DOHH2 (cell line): ENCODE data around the gene SVIL.
"Not testable (repeated sequence)": the region's sequence is repeated elsewhere in the genome, so short reads cannot be mapped to it uniquely, and the experiment has no call there.

Experiments used
- CTCF ChIP-seq: fragments of 200-600 bp; sonication (generic); IDR thresholded peaks from one replicate; pipeline ENCODE4 v1.5.1; 2014; ENCODE audit warnings: antibody characterized with exemption, mild to moderate bottlenecking, low read depth, low read length; ENCODE audit not compliant: poor library complexity, severe bottlenecking
- EZH2phosphoT487 ChIP-seq: fragments of 200-600 bp; sonication (generic); IDR thresholded peaks from 2 replicates; pipeline ENCODE4 v1.6.1; 2017; ENCODE audit warnings: borderline replicate concordance, mild to moderate bottlenecking, antibody characterized with exemption, low read length, moderate library complexity, mixed read lengths

- not testable (repeated sequence) for TF ChIP-seq CTCF, EZH2phosphoT487
These were observed 24.4 kb downstream of the SVIL start for GRCh38 chr10:29610331-29610730.
